ENCODE data around the gene TNFRSF13B. TPM values are rescaled to one million over a fixed set of nuclear protein-coding genes. Genes with fewer than 3 reads are reported as not detected.
"Not testable (repeated sequence)": the region's sequence is repeated elsewhere in the genome, so short reads cannot be mapped to it uniquely, and the experiment has no call there.

TNFRSF13B gene
- total and polyA plus RNA-seq, 7 donors: not detected

DNA sequence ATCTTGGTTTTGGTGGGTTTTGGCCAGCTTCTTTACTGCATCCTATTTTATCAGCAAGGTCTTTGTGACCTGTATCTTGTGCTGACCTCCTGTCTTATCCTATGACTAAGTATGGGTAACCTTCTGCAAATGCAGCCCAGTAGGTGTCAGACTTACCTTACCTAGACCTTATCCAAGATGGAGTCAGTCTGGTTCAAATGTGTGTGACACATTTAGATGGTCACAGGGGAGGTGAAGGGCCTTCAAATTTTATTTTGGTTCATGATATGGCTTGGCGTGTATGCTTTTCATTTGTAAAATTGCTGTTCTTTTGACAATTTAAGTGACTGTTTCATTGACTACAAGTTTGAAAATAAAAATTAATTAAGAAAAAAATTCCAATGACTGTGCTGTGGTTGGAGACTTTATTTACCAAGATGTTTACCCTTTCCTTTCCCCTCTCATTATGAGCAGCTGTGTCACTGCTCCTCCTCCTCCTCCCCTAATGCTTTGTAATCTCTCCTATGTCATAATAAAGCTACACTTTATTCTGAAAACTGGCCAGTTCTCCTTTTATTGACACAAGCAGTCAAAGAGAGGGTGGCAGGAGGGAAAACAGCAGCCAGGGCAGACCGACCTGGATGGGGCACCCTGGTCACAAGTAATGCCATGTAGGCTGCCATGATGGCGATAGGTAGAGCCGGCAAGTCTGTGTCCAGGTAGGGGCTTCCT is 49.4 kb downstream of the TNFRSF13B start:
- H3K9me3 ChIP-seq: no peaks in the 10 kb centered on the region
- no peak for DNase-seq
- TF ChIP-seq, protein P1, sequence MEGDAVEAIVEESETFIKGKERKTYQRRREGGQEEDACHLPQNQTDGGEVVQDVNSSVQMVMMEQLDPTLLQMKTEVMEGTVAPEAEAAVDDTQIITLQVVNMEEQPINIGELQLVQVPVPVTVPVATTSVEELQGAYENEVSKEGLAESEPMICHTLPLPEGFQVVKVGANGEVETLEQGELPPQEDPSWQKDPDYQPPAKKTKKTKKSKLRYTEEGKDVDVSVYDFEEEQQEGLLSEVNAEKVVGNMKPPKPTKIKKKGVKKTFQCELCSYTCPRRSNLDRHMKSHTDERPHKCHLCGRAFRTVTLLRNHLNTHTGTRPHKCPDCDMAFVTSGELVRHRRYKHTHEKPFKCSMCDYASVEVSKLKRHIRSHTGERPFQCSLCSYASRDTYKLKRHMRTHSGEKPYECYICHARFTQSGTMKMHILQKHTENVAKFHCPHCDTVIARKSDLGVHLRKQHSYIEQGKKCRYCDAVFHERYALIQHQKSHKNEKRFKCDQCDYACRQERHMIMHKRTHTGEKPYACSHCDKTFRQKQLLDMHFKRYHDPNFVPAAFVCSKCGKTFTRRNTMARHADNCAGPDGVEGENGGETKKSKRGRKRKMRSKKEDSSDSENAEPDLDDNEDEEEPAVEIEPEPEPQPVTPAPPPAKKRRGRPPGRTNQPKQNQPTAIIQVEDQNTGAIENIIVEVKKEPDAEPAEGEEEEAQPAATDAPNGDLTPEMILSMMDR (IDR thresholded peaks at IDR 0.05): no peak
- no peaks in the 10 kb centered on the region for H3K4me1 ChIP-seq
- H3K27me3 ChIP-seq (ENCODE audit: insufficient read depth in 3 of 3, low read length in 2 of 3): no peaks in the 10 kb centered on the region
- peak in 1 of 4 donors; percentile 41 for ATAC-seq
- intact Hi-C loops (cut with DNase I): loop anchor here in 1 of 2 donors (5.0 kb wide), 1 partner anchor 65 kb away; no protein-coding TSS in a partner anchor
- no peak overlapping the region for H3K27ac ChIP-seq
- H3K36me3 ChIP-seq (ENCODE audit: insufficient read depth in 1 of 2, low read depth in 1 of 2): no peaks in the 10 kb centered on the region
- 86 to 92% (median 88%) methylated on average over 4 of the region's 4 CpGs for WGBS, 3 donors
- no peak overlapping the region for H3K4me3 ChIP-seq

DNA sequence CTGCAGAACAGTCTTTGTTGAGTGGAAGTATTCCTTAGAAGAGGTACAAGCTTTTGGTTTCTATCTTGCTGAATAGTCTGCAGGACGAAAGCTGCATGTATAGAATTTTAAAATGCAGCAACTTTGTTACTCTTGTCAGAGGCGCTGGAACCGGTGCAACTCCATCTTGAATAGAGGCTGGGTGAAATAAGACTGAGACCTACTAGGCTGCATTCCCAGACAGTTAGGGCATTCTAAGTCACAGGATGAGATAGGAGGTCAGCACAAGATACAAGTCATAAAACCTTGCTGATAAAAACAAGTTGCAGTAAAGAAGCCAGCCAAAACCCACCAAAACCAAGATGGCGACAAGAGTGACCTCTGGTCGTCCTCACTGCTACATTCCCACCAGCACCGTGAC is 50.5 kb downstream of the TNFRSF13B start:
- not testable (repeated sequence) for H3K9me3 ChIP-seq; H3K27me3 ChIP-seq (ENCODE audit: insufficient read depth in 3 of 3, low read length in 2 of 3); H3K4me1 ChIP-seq; H3K36me3 ChIP-seq (ENCODE audit: insufficient read depth in 1 of 2, low read depth in 1 of 2); H3K27ac ChIP-seq; H3K4me3 ChIP-seq; ATAC-seq; DNase-seq
- 75 to 83% (median 77%) methylated on average over 6 of the region's 6 CpGs for WGBS, 3 donors
- intact Hi-C loops (cut with DNase I): loop anchor here (2.0 to 5.0 kb wide), 2 partner anchors 66 to 69 kb away; no protein-coding TSS in a partner anchor

DNA sequence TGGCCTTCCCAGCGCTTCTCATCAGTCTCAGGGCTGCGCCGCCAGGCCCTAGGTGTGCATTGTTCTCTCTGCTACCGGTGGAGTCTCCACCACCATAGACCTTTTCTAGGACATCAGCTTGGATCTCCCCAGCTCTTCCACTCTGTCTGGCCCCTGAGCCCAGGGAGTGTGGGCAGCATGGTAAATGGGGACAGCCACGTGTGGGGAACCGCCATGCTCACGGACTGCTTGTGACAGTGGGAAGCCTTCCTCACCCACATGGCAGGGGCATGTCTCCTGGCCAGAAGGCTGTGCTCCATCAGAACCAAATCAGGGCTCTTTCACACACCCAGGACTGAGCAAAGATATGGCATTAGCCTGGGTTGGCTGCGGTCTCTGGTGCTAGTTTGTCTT is 51.3 kb downstream of the TNFRSF13B start:
- DNase-seq (peak in 1 of 2 donors; percentile 23), ATAC-seq (no peak)
- no peak overlapping the region for H3K27ac ChIP-seq
- no peaks in the 10 kb centered on the region for H3K9me3 ChIP-seq
- H3K4me1 ChIP-seq: no peaks in the 10 kb centered on the region
- intact Hi-C loops (cut with DNase I): loop anchor here (2.0 to 5.0 kb wide), 2 partner anchors 67 to 70 kb away; no protein-coding TSS in a partner anchor
- no peaks in the 10 kb centered on the region for H3K27me3 ChIP-seq (ENCODE audit: insufficient read depth in 3 of 3, low read length in 2 of 3)
- 91 to 94% (median 94%) methylated on average over 8 of the region's 8 CpGs for WGBS, 3 donors
- H3K4me3 ChIP-seq: no peak overlapping the region
- TF ChIP-seq, protein P1 (IDR thresholded peaks at IDR 0.05): no peak
- no peaks in the 10 kb centered on the region for H3K36me3 ChIP-seq (ENCODE audit: insufficient read depth in 1 of 2, low read depth in 1 of 2)

DNA sequence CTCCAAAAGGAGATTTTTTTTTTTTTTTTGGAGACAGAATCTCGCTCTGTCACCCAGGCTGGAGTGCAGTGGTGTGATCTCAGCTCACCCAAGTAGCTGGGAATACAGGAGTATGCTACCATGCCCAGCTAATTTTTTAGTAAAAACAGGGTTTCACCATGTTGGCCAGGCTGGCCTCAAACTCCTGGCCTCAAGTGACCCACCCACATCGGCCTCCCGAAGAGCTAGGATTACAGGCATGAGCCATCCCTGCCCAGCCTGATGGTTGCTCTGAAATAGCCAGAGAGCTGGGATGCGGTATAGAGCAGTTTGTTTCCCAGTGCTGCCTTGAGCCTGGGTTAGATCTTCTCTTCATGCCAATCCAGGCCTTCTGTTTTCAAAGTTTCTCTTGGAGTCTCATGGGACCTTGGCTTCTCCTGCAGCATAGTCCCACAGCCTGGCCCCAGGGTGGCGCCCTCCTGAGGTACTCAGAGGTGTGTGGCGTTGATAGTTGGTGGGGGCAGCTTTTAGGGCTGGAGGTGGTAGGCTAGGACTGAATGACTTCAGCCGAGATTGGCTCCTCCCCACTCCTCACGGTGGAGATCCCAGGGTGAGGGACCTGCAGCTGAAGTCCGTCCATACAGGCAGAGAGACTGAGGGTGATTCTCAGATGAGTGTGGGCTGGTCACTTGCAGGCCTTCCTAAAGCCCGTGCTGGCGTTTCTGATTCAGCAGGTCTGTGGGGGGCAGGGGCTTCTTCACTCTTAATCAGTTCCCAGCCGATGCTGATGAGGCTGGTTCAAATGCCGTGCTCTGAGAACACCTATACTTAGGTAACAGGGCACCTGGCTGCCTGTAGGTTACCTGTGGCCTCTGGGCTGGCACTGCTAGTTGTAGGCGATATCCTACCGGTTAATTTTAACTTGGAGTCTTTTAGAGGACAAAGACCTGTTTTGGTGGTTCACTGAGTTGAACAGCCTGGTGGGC is 52.0 kb downstream of the TNFRSF13B start:
- H3K4me3 ChIP-seq: no peak overlapping the region
- H3K4me1 ChIP-seq: no peaks in the 10 kb centered on the region
- H3K9me3 ChIP-seq: no peaks in the 10 kb centered on the region
- no peak for ATAC-seq
- H3K27ac ChIP-seq: no peak overlapping the region
- intact Hi-C loops (cut with DNase I): loop anchor here (2.0 to 5.0 kb wide), 2 partner anchors 67 to 71 kb away; no protein-coding TSS in a partner anchor
- TF ChIP-seq, protein P1 (IDR thresholded peaks at IDR 0.05): no peak
- 76 to 78% (median 77%) methylated on average over 15 of the region's 15 CpGs for WGBS, 3 donors
- peak in 1 of 2 donors; percentile 23 for DNase-seq
- no peaks in the 10 kb centered on the region for H3K36me3 ChIP-seq (ENCODE audit: insufficient read depth in 1 of 2, low read depth in 1 of 2)
- no peaks in the 10 kb centered on the region for H3K27me3 ChIP-seq (ENCODE audit: insufficient read depth in 3 of 3, low read length in 2 of 3)

DNA sequence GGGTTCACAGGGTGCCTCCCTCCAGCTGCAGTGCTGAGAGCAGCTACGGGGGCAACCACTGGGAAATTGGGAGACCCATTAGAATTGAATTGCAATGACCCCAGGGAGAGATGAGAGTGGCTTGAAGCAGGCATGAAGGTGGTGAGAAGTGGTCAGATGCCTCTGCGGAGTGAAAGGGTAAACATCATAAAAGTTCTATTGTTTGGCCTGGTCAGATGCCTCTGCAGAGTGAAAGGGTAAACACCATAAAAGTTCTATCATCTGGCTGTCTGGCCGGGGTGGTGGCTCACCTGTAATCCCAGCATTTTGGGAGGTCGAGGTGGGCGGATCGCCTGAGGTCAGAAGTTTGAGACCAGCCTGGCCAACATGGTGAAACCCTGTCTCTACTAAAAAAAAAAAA is 53.5 kb downstream of the TNFRSF13B start:
- intact Hi-C loops (cut with DNase I): no loop called here

More for the DNA sequence above, 53.5 kb downstream of the TNFRSF13B start:
- Histone ChIP-seq H3K9me3 (no peaks in the 10 kb centered on the region), H3K27ac (no peak overlapping the region), H3K27me3 (ENCODE audit: insufficient read depth in 3 of 3, low read length in 2 of 3) (no peaks in the 10 kb centered on the region), H3K4me1 (no peaks in the 10 kb centered on the region), H3K4me3 (no peak overlapping the region), H3K36me3 (ENCODE audit: insufficient read depth in 1 of 2, low read depth in 1 of 2) (no peaks in the 10 kb centered on the region)
- TF ChIP-seq, protein P1 (IDR thresholded peaks at IDR 0.05): no peak
- WGBS, 3 donors: 46 to 85% (median 80%) methylated on average over 4 to 6 of the region's 6 CpGs
- DNase-seq (no peak), ATAC-seq (no peak)
